Upper lobe of right lung (tissue), 1 donor: ENCODE measurements around the gene ODC1. TPM values are rescaled to one million over a fixed set of nuclear protein-coding genes. Genes with fewer than 3 reads are reported as not detected.
"Not testable (repeated sequence)": the region's sequence is repeated elsewhere in the genome, so short reads cannot be mapped to it uniquely, and the experiment has no call there.

ENCODE experiments used
- ATAC-seq: fragments of 200-7000 bp; cut with Tn5 transposase; one replicate; pipeline ENCODE4 v1.9.1; 2020; ENCODE audit warnings: mild to moderate bottlenecking, moderate library complexity
- DNase-seq: peaks from one replicate; pipeline ENCODE4 v3.0.0-alpha.2; 2020
- H3K27ac ChIP-seq: fragments of 200-600 bp; one replicate; pipeline ENCODE4 v1.8.0; 2022
- H3K27me3 ChIP-seq: fragments of 200-600 bp; one replicate; pipeline ENCODE4 v1.8.0; 2022; ENCODE audit warnings: mild to moderate bottlenecking
- H3K36me3 ChIP-seq: fragments of 200-600 bp; one replicate; pipeline ENCODE4 v1.8.0; 2022
- H3K4me1 ChIP-seq: fragments of 200-600 bp; one replicate; pipeline ENCODE4 v1.8.0; 2022
- H3K4me3 ChIP-seq: fragments of 200-600 bp; one replicate; pipeline ENCODE4 v1.8.0; 2022; ENCODE audit warnings: mild to moderate bottlenecking
- H3K9me3 ChIP-seq: fragments of 200-600 bp; one replicate; pipeline ENCODE4 v1.8.0; 2022
- intact Hi-C: fragments of 100-400 bp; cut with DNase I; formaldehyde crosslinking; loops from one replicate; pipeline ENCODE4 v1.11.0; 2022
- total RNA-seq: library from RNA; stranded (reverse); fragmentation: NEBNext Ultra II Directional; extraction: Animal tissue kit (Norgen Biotek cat#: 25700); gene quantifications from one replicate; pipeline ENCODE4 v1.2.1, GENCODE V29; 2021
- TF ChIP-seq, protein P1 (sequence below): fragments of 200-600 bp; IDR thresholded peaks from one replicate; pipeline ENCODE4 v1.8.0; 2022; ENCODE audit warnings: antibody characterized with exemption
- donor health status: DM: no; HTN: yes; CAD: no; lungs with severe emphysema.

The ODC1 gene
- total RNA-seq, 1 donor from 2014 or later: 50.9 TPM

DNA sequence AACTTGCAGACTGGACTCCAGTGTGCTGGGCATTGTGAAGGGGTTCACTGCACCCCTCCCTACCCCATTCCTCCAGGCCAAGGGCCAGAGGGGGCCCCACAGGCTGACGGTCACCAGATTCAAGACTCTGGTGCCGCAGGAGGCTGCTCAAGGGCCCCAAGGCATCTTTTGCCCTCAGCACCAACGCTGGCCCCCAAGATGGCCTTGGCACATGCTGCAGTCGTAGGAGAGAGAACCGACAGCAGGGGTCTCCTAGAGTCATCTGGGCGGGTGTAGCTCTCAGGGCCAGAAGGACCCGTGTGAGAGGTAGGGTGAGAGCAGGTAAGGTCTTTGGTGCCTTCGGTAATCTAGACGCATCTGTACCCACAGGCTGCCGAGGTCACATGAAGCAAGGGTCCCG, 18.7 kb upstream of the ODC1 start:
- TF ChIP-seq, protein P1, sequence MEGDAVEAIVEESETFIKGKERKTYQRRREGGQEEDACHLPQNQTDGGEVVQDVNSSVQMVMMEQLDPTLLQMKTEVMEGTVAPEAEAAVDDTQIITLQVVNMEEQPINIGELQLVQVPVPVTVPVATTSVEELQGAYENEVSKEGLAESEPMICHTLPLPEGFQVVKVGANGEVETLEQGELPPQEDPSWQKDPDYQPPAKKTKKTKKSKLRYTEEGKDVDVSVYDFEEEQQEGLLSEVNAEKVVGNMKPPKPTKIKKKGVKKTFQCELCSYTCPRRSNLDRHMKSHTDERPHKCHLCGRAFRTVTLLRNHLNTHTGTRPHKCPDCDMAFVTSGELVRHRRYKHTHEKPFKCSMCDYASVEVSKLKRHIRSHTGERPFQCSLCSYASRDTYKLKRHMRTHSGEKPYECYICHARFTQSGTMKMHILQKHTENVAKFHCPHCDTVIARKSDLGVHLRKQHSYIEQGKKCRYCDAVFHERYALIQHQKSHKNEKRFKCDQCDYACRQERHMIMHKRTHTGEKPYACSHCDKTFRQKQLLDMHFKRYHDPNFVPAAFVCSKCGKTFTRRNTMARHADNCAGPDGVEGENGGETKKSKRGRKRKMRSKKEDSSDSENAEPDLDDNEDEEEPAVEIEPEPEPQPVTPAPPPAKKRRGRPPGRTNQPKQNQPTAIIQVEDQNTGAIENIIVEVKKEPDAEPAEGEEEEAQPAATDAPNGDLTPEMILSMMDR: no peak
- H3K27ac ChIP-seq: no peak overlapping the region
- no peaks in the 10 kb centered on the region for H3K9me3 ChIP-seq
- no peaks in the 10 kb centered on the region for H3K27me3 ChIP-seq
- H3K4me1 ChIP-seq: no peaks in the 10 kb centered on the region
- DNase-seq: peak; percentile 44
- ATAC-seq: no peak
- H3K36me3 ChIP-seq: no peaks in the 10 kb centered on the region
- H3K4me3 ChIP-seq: no peak overlapping the region
- intact Hi-C loops: no loop called here

DNA sequence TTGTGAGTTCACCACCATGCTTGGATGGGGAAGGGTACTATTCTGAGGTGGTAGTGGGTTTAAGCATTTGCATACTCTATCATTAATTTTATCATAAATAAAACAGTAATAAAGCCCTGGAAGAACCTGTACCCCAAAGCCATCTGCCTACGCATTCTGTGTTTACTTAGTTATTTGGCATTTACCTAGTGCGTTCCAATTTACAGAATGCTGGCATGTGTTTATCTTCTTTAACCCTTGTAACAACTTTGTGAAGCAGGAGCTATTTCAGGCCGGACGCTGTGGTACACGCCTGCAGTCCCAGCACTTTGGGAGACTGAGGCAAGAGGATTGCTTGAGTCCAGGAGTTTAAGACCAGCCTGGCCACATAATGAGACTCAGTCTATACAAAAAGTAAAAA, 17.8 kb upstream of the ODC1 start:
- DNase-seq (no peak), ATAC-seq (no peak)
- H3K4me1 ChIP-seq: no peaks in the 10 kb centered on the region
- intact Hi-C loops: no loop called here
- no peaks in the 10 kb centered on the region for H3K27me3 ChIP-seq
- no peaks in the 10 kb centered on the region for H3K9me3 ChIP-seq
- H3K27ac ChIP-seq: no peak overlapping the region
- H3K4me3 ChIP-seq: no peak overlapping the region
- TF ChIP-seq, protein P1: no peak
- no peaks in the 10 kb centered on the region for H3K36me3 ChIP-seq

DNA sequence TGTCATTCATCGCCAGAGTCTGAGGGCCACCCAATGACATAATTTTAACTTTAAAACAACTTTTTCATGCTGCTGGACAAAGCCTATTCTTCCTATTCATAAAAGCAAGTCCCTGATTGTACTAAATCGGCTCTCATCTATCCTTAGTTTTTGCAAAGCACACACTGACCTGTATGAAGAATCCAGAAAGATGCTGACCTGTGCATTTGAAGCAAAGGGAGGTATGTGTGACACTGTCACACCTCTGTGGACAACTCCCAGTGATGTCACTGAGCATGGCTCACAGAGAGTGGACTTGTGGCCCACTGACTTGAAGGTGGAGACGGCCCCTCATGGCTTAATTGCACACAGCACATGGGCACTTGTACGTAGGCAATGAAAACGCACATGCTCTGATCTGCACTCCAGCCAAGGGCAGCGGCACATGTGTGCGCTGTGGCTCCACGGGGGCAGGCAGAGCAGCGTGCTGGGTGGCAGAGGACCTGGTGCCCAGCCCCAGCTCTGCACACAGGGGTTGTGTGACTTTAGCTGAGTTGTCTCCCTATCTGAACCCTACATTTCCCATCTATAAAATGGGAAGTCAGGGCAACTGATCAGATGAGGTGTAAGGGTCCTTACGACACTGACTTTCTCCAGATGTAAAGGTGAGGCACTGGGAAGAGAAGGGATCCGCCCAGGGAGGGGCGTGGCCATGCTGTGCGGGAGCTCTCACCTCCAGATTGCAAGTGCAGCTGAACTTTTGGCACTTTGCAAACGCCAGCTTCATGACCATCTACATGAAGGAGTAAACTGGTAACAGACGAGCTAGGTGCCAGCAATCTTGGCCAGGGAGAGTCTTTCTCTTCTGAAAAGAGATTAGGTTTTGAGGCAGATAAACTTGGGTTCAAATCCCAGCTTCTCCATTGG, 14.3 kb upstream of the ODC1 start:
- H3K27ac ChIP-seq: no peak overlapping the region
- no peaks in the 10 kb centered on the region for H3K27me3 ChIP-seq
- H3K4me1 ChIP-seq: no peaks in the 10 kb centered on the region
- ATAC-seq: no peak
- intact Hi-C loops: no loop called here
- no peak for DNase-seq
- TF ChIP-seq, protein P1: no peak
- H3K9me3 ChIP-seq: no peaks in the 10 kb centered on the region
- no peak overlapping the region for H3K4me3 ChIP-seq
- H3K36me3 ChIP-seq: no peaks in the 10 kb centered on the region

DNA sequence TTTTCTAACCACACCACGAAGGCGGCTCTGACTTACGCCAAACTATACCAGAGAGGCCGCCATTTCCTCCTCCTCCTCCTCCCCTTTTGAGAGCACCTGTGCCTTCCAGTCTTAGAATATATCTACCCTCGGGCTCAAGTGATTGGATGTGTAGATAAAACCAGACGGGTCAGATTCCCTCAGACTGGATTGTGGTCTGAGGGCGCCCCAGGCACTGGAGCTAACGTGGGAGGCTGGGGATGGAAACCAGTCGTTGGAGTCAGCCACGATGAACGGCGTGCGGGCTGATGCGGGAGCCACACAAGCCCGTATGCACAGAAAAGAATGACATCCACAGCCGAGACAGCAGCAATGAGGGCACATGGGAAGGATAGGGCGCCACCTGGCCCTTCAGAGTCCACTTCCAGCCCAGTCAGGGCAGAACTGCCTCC, 12.3 kb upstream of the ODC1 start:
- TF ChIP-seq, protein P1: no peak
- Histone ChIP-seq H3K9me3 (no peaks in the 10 kb centered on the region), H3K4me1 (no peaks in the 10 kb centered on the region), H3K27me3 (no peaks in the 10 kb centered on the region), H3K36me3 (no peaks in the 10 kb centered on the region), H3K4me3 (no peak overlapping the region), H3K27ac (no peak overlapping the region)
- no peak for ATAC-seq
- DNase-seq: no peak
- intact Hi-C loops: no loop called here

DNA sequence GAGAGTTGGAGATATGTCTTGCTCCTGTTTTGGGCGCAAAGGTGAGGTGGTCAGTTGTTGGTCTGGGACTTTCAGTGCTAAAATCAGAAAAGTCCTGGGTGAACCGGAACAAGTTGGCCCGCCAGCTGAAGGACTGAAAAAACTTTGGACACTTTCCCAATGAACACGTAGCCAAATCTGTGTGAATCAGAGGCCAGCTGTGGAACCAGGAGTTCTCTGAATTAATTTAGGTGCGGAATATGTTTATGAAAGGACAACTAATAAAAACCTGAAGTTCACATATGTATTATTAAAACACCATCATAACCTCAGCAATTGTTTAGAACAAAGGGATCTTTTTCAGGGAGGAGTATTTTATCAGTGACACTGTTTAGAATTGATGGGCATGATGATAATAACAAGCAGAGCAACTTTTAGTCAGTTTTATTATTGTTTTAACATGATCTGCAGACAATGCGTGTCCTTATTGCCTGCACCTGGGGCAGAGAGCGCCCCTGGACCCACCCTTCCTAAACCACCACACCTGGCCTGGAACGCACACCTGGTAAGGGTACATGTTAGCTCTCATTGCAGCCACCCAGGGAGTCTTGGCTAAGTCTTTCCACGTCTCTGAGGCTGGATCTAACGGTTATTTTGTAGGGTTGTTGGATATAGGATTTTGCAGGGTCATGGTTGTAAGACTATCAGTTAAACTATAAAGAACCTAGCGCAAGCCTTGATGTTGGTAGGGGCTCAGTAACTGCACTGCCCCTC, 9.9 kb upstream of the ODC1 start:
- no peaks in the 10 kb centered on the region for H3K36me3 ChIP-seq
- DNase-seq: no peak
- H3K9me3 ChIP-seq: no peaks in the 10 kb centered on the region
- no peaks in the 10 kb centered on the region for H3K4me1 ChIP-seq
- ATAC-seq: no peak
- H3K27me3 ChIP-seq: no peaks in the 10 kb centered on the region
- TF ChIP-seq, protein P1: no peak
- intact Hi-C loops: no loop called here
- H3K27ac ChIP-seq: no peak overlapping the region
- H3K4me3 ChIP-seq: no peak overlapping the region

DNA sequence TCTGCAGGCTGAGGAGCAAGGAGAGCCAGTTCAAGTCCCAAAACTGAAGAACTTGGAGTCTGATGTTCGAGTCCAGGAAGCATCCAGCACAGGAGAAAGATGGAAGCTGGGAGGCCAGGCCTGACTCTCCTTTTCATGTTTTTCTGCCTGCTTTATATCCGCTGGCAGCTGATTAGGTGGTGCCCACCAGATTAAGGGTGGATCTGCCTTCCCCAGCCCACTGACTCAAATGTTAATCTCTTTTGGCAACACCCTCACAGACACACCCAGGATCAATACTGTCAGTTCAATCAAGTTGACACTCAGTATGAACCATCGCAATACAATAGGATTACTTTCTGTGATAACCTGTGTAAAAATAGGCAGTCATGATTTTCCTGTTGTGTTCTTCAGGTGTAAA, 9.1 kb upstream of the ODC1 start:
- ATAC-seq, H3K27me3 ChIP-seq, H3K9me3 ChIP-seq, H3K27ac ChIP-seq, H3K4me3 ChIP-seq, intact Hi-C loops, H3K4me1 ChIP-seq, H3K36me3 ChIP-seq, DNase-seq: not testable (repeated sequence)
